ENCODE measurements around the gene RTN4R. TPM values are rescaled to one million over a fixed set of nuclear protein-coding genes. Genes with fewer than 3 reads are reported as not detected.
A peak's percentile ranks its signal among the peaks of the same experiment; 100 is the strongest.
"Not testable (repeated sequence)": the region's sequence is repeated elsewhere in the genome, so short reads cannot be mapped to it uniquely, and the experiment has no call there.

RTN4R gene
- polyA plus RNA-seq, 1 of the 3 experiments (the other 2 are of a cell fraction) = 0.23 TPM

DNA sequence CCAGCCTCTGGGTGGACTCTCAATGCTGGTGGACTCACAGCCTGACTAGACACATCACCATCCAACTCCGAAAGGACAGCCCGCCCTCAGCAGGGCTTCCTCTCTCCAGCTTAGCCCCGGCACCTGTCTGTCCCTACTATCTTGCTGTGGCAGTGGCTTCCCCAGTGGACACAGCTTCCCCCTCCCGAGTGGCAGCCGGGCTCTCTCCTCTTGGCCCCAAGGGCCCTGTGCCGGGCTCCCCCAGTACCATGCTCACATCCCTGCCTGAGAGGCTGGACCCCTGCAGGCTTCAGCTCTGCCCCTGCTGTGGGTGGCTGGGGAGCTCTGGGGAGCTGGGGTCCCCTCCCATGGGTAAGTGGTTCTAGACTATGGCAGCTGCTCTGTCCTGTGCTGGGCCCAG lies 42.7 kb upstream of the RTN4R start:
- H3K9me3 ChIP-seq; DNase-seq; H3K4me2 ChIP-seq; H3K9ac ChIP-seq; H4K20me1 ChIP-seq (ENCODE audit: insufficient read depth); H3F3A ChIP-seq (replicated peaks; ENCODE audit: insufficient read depth); POLR2A ChIA-PET; H3K36me3 ChIP-seq (replicated peaks in 1 of 2; ENCODE audit: control insufficient read depth in 1 of 2, insufficient read depth in 2 of 2, low read length in 1 of 2); H2AFZ ChIP-seq (ENCODE audit: low read depth); H3K27me3 ChIP-seq (ENCODE audit: insufficient read depth); H3K4me3 ChIP-seq (ENCODE audit: low read depth in 2 of 2, low read length in 1 of 2); H3K27ac ChIP-seq (ENCODE audit: low read depth in 2 of 2, low read length in 1 of 2); H3K9me2 ChIP-seq; H3K79me2 ChIP-seq (ENCODE audit: insufficient read depth); CTCF ChIA-PET: not testable (repeated sequence)
- WGBS (ENCODE audit: low lambda C conversion rate) = no CpG with 5 or more reads among the region's 6 CpGs
- peaks cover 0 to 16% of the 10 kb centered on the region in 2 experiments; a peak in 1 of 4 replicates for H3K4me1 ChIP-seq (ENCODE audit: control insufficient read depth in 1 of 2, insufficient read depth in 2 of 2, low read depth in 1 of 2, low read length in 1 of 2)

DNA sequence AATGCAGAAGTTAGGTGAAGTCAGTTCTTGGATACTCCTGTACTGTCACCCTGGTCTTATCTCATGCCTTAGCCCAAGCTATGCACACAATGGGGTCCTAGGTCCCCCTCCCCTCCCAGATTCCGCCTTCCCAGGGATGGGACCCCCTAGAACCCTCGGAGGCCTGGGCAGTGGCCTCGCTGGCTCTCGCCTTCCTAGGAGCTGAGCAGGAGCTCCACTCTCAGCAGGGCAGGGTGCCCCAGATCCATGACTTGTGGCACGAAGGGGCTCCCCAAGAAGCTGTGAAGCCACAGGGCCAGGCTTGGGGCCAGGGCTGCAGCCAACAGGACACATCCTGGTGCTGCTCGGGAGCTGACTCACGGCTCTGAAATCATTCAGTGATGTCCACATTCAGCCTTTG lies 42.1 kb upstream of the RTN4R start:
- peaks cover 0 to 16% of the 10 kb centered on the region in 2 experiments; a peak in 1 of 4 replicates for H3K4me1 ChIP-seq (ENCODE audit: control insufficient read depth in 1 of 2, insufficient read depth in 2 of 2, low read depth in 1 of 2, low read length in 1 of 2)
- H3F3A ChIP-seq (replicated peaks; ENCODE audit: insufficient read depth); CTCF ChIA-PET; H3K9me2 ChIP-seq; DNase-seq; H3K4me2 ChIP-seq; H3K9ac ChIP-seq; H4K20me1 ChIP-seq (ENCODE audit: insufficient read depth); H3K9me3 ChIP-seq; H3K27me3 ChIP-seq (ENCODE audit: insufficient read depth); H3K36me3 ChIP-seq (replicated peaks in 1 of 2; ENCODE audit: control insufficient read depth in 1 of 2, insufficient read depth in 2 of 2, low read length in 1 of 2); POLR2A ChIA-PET; H2AFZ ChIP-seq (ENCODE audit: low read depth); H3K4me3 ChIP-seq (ENCODE audit: low read depth in 2 of 2, low read length in 1 of 2); H3K79me2 ChIP-seq (ENCODE audit: insufficient read depth); H3K27ac ChIP-seq (ENCODE audit: low read depth in 2 of 2, low read length in 1 of 2): not testable (repeated sequence)
- 86% methylated on average over 5 of the region's 7 CpGs for WGBS (ENCODE audit: low lambda C conversion rate)

DNA sequence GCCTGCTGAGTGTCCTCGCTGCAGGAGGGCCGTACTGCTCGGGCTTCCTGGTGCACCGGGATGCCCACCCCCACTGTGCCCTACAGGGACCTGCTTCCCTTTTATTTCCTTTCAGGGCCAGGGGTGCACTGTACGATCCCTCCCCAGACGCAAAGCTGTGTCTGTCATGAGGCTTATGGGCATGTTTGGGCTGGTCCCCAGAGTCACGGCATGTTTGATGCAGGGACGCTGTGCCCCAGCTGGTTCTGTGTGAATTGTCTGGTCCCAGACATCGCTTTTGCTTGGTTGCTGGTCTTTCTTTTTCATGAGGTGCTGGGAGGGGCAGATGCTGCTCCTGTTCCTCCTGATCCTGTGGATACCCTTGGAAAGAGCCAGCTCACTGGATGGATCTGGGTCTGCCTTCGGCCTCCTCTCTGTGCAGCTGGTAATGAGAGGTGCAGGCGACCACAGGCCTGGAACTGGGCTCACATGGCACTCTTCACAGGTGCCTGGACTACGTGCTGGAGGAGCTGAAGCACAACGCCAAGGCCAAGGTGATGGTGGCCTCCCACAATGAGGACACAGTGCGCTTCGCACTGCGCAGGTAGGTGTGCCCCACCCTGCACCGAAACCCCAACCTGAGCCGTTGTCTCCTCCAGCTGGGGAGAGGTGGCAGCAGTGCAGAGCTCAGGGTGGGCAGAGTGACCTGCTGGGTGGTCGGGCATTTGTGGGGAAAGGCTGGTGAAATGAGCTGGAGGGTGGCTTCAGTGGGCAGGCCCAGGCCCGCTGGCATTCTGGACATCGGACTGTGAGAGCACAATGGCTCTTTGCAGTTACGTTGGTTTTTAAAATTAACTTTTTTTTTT lies 40.9 kb upstream of the RTN4R start:
- H3F3A ChIP-seq (replicated peaks; ENCODE audit: insufficient read depth); CTCF ChIA-PET; H3K9me2 ChIP-seq; H3K4me2 ChIP-seq; H3K27me3 ChIP-seq (ENCODE audit: insufficient read depth); H3K36me3 ChIP-seq (replicated peaks in 1 of 2; ENCODE audit: control insufficient read depth in 1 of 2, insufficient read depth in 2 of 2, low read length in 1 of 2); H3K9ac ChIP-seq; H3K9me3 ChIP-seq; H3K79me2 ChIP-seq (ENCODE audit: insufficient read depth); POLR2A ChIA-PET; DNase-seq; H3K4me3 ChIP-seq (ENCODE audit: low read depth in 2 of 2, low read length in 1 of 2); H4K20me1 ChIP-seq (ENCODE audit: insufficient read depth); H2AFZ ChIP-seq (ENCODE audit: low read depth): not testable (repeated sequence)
- peaks cover 0 to 18% of the 10 kb centered on the region in 2 experiments; a peak in 1 of 4 replicates for H3K4me1 ChIP-seq (ENCODE audit: control insufficient read depth in 1 of 2, insufficient read depth in 2 of 2, low read depth in 1 of 2, low read length in 1 of 2)
- H3K27ac ChIP-seq (ENCODE audit: low read depth in 2 of 2, low read length in 1 of 2) = peak overlapping the region in 1 of 2 experiments; percentile 43; a peak in 1 of 4 replicates
- 86% methylated on average over 12 of the region's 22 CpGs for WGBS (ENCODE audit: low lambda C conversion rate)

DNA sequence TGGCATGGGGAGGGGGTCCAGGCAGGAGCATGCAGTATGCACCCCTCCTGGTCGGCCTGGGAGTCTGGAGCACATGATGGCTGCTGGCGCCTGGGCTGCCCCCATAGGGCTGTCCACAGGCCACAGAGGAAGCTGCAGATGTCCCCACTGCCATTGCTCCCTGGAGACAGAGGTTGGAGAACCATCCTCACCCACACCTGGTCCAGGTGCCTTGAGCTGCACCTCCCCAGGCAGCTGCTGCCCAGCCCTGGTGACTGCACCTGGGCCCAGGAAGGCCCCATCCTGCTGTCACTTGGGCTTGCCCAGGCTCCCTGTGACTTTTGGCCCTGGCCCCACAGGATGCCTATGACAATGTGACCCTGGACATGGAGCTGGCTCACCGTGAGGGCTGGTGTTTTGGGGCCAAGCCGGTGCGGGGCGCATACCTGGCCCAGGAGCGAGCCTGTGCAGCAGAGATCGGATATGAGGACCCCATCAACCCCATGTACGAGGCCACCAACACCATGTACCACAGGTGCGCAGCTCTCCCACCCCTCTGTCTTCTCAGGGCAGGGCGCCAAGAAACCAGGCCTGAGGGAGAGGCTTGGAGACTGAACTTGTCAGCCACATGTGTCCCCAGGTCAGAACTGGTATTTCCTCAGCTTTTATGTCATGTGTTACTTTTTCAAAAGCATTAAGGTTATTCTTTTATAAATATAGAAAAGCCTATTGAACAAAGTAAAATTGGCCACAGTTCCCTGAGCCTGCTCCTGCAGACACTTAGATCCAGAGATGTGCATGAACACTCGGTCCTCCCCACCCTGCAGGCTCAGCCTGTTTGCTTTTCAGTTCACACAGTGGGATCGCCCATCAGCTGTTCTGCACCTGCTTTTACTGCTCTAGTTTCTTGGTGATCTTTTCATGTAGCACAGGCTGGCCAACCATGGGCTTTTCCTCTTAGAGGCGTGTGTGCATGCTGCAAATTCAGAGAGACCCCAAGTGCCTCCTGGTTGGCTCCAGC lies 39.6 kb upstream of the RTN4R start:
- WGBS (ENCODE audit: low lambda C conversion rate) = 85% methylated on average over 9 of the region's 14 CpGs
- POLR2A ChIA-PET; H3K27me3 ChIP-seq (ENCODE audit: insufficient read depth); H3K79me2 ChIP-seq (ENCODE audit: insufficient read depth); H2AFZ ChIP-seq (ENCODE audit: low read depth); H4K20me1 ChIP-seq (ENCODE audit: insufficient read depth); H3F3A ChIP-seq (replicated peaks; ENCODE audit: insufficient read depth); DNase-seq; H3K4me3 ChIP-seq (ENCODE audit: low read depth in 2 of 2, low read length in 1 of 2); H3K9me3 ChIP-seq; H3K4me2 ChIP-seq; H3K9ac ChIP-seq; H3K36me3 ChIP-seq (replicated peaks in 1 of 2; ENCODE audit: control insufficient read depth in 1 of 2, insufficient read depth in 2 of 2, low read length in 1 of 2); H3K9me2 ChIP-seq; H3K27ac ChIP-seq (ENCODE audit: low read depth in 2 of 2, low read length in 1 of 2): not testable (repeated sequence)
- CTCF ChIA-PET = interaction anchor here (1.9 kb wide), 1 partner anchor 9 kb away, joined by 10 read pairs; no protein-coding TSS in a partner anchor
- peaks cover 0 to 21% of the 10 kb centered on the region in 2 experiments; a peak in 1 of 4 replicates for H3K4me1 ChIP-seq (ENCODE audit: control insufficient read depth in 1 of 2, insufficient read depth in 2 of 2, low read depth in 1 of 2, low read length in 1 of 2)

DNA sequence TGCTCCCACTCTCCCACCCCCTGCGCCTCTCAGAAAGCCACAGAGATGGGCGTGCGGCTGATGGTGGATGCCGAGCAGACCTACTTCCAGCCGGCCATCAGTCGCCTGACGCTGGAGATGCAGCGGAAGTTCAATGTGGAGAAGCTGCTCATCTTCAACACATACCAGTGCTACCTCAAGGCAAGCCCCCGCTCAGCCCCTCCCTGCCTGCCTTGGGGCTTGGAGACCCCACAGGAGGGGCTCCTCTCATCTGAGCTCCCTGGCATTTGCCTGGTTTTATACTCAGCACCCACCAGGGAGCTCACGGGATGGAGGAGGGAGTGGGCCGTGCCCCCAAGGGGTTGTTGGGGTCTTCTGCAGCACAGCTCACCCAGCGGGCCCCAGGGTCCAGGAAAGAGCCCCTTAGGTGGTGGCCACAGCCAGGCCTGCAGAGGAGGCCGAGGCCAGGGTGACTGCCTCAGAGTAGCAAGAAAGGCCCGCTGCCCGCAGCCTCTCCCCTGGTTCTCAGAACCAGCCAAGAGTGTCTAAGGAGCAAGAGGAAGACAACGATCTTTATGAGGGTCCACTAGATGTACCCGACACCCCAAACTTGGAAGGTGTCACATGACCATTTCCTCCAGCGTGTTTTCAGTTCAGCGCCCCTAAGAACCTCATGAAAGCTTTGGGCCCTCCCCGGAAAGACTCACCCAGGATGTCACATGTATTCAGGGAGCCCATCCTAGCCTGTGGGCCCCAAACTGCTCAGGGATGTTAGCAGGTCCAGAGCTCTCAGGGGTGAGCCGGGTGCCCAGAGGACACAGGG lies 38.7 kb upstream of the RTN4R start:
- H3K79me2 ChIP-seq (ENCODE audit: insufficient read depth); H2AFZ ChIP-seq (ENCODE audit: low read depth); H3F3A ChIP-seq (replicated peaks; ENCODE audit: insufficient read depth); H3K36me3 ChIP-seq (replicated peaks in 1 of 2; ENCODE audit: control insufficient read depth in 1 of 2, insufficient read depth in 2 of 2, low read length in 1 of 2); H3K9ac ChIP-seq; H3K27me3 ChIP-seq (ENCODE audit: insufficient read depth); DNase-seq; H3K27ac ChIP-seq (ENCODE audit: low read depth in 2 of 2, low read length in 1 of 2); H4K20me1 ChIP-seq (ENCODE audit: insufficient read depth); H3K9me3 ChIP-seq; H3K4me3 ChIP-seq (ENCODE audit: low read depth in 2 of 2, low read length in 1 of 2); H3K9me2 ChIP-seq; POLR2A ChIA-PET; H3K4me2 ChIP-seq: not testable (repeated sequence)
- H3K4me1 ChIP-seq (ENCODE audit: control insufficient read depth in 1 of 2, insufficient read depth in 2 of 2, low read depth in 1 of 2, low read length in 1 of 2) = peaks cover 0 to 21% of the 10 kb centered on the region in 2 experiments; a peak in 1 of 4 replicates
- CTCF ChIA-PET = interaction anchor here (1.9 kb wide), 1 partner anchor 10 kb away, joined by 10 read pairs; no protein-coding TSS in a partner anchor
- 88% methylated on average over 4 of the region's 21 CpGs for WGBS (ENCODE audit: low lambda C conversion rate)
